CD4-positive, alpha-beta T cell treated with Interleukin-15 for 4 hours (primary cell): ENCODE data around the gene RGS9.
"Not testable (repeated sequence)": the region's sequence is repeated elsewhere in the genome, so short reads cannot be mapped to it uniquely, and the experiment has no call there.

Experiments
- DNase-seq: peaks from one replicate; pipeline ENCODE4 v3.0.0-alpha.2; 2020; ENCODE audit warnings: low spot score

Gene RGS9

GRCh38 chr17:65183736-65184135 lies 46.6 kb downstream of the RGS9 start:
- no peak for DNase-seq

GRCh38 chr17:65184235-65184959 lies 47.2 kb downstream of the RGS9 start:
- DNase-seq, result no peak

- no peak for DNase-seq
Measured at GRCh38 chr17:65185062-65185461, 47.9 kb downstream of the RGS9 start.

GRCh38 chr17:65185668-65186382 lies 48.7 kb downstream of the RGS9 start:
- DNase-seq, result no peak

- DNase-seq, result no peak
Measured at GRCh38 chr17:65190467-65191097, 53.4 kb downstream of the RGS9 start.

GRCh38 chr17:65191811-65192740 lies 54.9 kb downstream of the RGS9 start:
- DNase-seq, result no peak

- no peak for DNase-seq
Measured at GRCh38 chr17:65193305-65193704, 56.1 kb downstream of the RGS9 start.

- no peak for DNase-seq
Measured at GRCh38 chr17:65193716-65194293, 56.6 kb downstream of the RGS9 start.

GRCh38 chr17:65194670-65195334 lies 57.6 kb downstream of the RGS9 start:
- no peak for DNase-seq

- no peak for DNase-seq
Measured at GRCh38 chr17:65195716-65196115, 58.5 kb downstream of the RGS9 start.

GRCh38 chr17:65196617-65197016 lies 59.4 kb downstream of the RGS9 start:
- DNase-seq, result no peak

GRCh38 chr17:65197201-65197600 lies 60.0 kb downstream of the RGS9 start:
- DNase-seq, result no peak

GRCh38 chr17:65198653-65199382 lies 61.6 kb downstream of the RGS9 start:
- DNase-seq, result peak; percentile 61

GRCh38 chr17:65201331-65201730 lies 64.2 kb downstream of the RGS9 start:
- no peak for DNase-seq

GRCh38 chr17:65202844-65203571 lies 65.8 kb downstream of the RGS9 start:
- no peak for DNase-seq

GRCh38 chr17:65204001-65204400 lies 66.8 kb downstream of the RGS9 start:
- DNase-seq, result no peak

GRCh38 chr17:65205655-65206054 lies 68.5 kb downstream of the RGS9 start:
- DNase-seq, result no peak

- not testable (repeated sequence) for DNase-seq
Measured at GRCh38 chr17:65207448-65207847, 70.3 kb downstream of the RGS9 start.

GRCh38 chr17:65208717-65209116 lies 71.5 kb downstream of the RGS9 start:
- no peak for DNase-seq

GRCh38 chr17:65218261-65218660 lies 81.1 kb downstream of the RGS9 start:
- DNase-seq, result no peak
